HEK293 (cell line): ENCODE data around the gene MED13L.

Experiments
- KLF7 ChIP-seq: fragments of 450-650 bp; formaldehyde crosslinking; IDR thresholded peaks from 2 replicates; pipeline ENCODE4 v1.5.1; 2016; ENCODE audit warnings: missing biosample characterization, missing genetic modification characterization, borderline replicate concordance
- OVOL3 ChIP-seq: fragments of 450-650 bp; formaldehyde crosslinking; IDR thresholded peaks from 2 replicates; pipeline ENCODE4 v1.5.1; 2016; ENCODE audit warnings: missing biosample characterization, missing genetic modification characterization
- PRDM1 ChIP-seq: fragments of 450-650 bp; formaldehyde crosslinking; IDR thresholded peaks from 2 replicates; pipeline ENCODE4; 2016; ENCODE audit warnings: missing biosample characterization, missing genetic modification characterization
- ZFHX2 ChIP-seq: fragments of 450-650 bp; formaldehyde crosslinking; conservative IDR thresholded peaks from 2 replicates; pipeline ENCODE4 v1.5.1; 2016; ENCODE audit warnings: missing biosample characterization, missing genetic modification characterization
- ZFP3 ChIP-seq: fragments of 450-650 bp; formaldehyde crosslinking; IDR thresholded peaks from 2 replicates; pipeline ENCODE4 v1.5.1; 2016; ENCODE audit warnings: low read depth, missing biosample characterization, missing genetic modification characterization
- ZFP41 ChIP-seq: fragments of 450-650 bp; formaldehyde crosslinking; IDR thresholded peaks from 2 replicates; pipeline ENCODE4 v1.5.1; 2016; ENCODE audit warnings: missing biosample characterization, missing genetic modification characterization, borderline replicate concordance
- ZNF114 ChIP-seq: fragments of 450-650 bp; formaldehyde crosslinking; IDR thresholded peaks from 2 replicates; pipeline ENCODE4 v1.5.0; 2017; ENCODE audit warnings: missing biosample characterization, missing genetic modification characterization
- ZNF140 ChIP-seq: fragments of 450-650 bp; formaldehyde crosslinking; IDR thresholded peaks from 2 replicates; pipeline ENCODE4 v1.5.1; 2016; ENCODE audit warnings: missing biosample characterization, missing genetic modification characterization
- ZNF2 ChIP-seq: fragments of 450-650 bp; formaldehyde crosslinking; IDR thresholded peaks from 2 replicates; pipeline ENCODE4 v1.5.1; 2016; ENCODE audit warnings: missing biosample characterization, missing genetic modification characterization
- ZNF214 ChIP-seq: fragments of 450-650 bp; formaldehyde crosslinking; IDR thresholded peaks from 2 replicates; pipeline ENCODE4 v1.5.1; 2017; ENCODE audit warnings: missing biosample characterization, mild to moderate bottlenecking, missing genetic modification characterization, borderline replicate concordance
- ZNF354C ChIP-seq: fragments of 450-650 bp; formaldehyde crosslinking; IDR thresholded peaks from 2 replicates; pipeline ENCODE4 v1.5.1; 2016; ENCODE audit warnings: missing biosample characterization, missing genetic modification characterization, low read depth, borderline replicate concordance
- ZNF473 ChIP-seq: fragments of 450-650 bp; formaldehyde crosslinking; IDR thresholded peaks from 2 replicates; pipeline ENCODE4 v1.5.1; 2017; ENCODE audit warnings: missing biosample characterization, missing genetic modification characterization
- ZNF571 ChIP-seq: fragments of 450-650 bp; formaldehyde crosslinking; IDR thresholded peaks from 2 replicates; pipeline ENCODE4 v1.5.0; 2017; ENCODE audit warnings: missing biosample characterization, missing genetic modification characterization
- ZNF654 ChIP-seq: fragments of 450-650 bp; formaldehyde crosslinking; IDR thresholded peaks from 2 replicates; pipeline ENCODE4 v1.5.1; 2016; ENCODE audit warnings: low read depth, missing biosample characterization, missing genetic modification characterization
- ZNF707 ChIP-seq: fragments of 450-650 bp; formaldehyde crosslinking; IDR thresholded peaks from 2 replicates; pipeline ENCODE4 v1.5.1; 2016; ENCODE audit warnings: missing biosample characterization, missing genetic modification characterization
- TF ChIP-seq, protein P1 (sequence below): fragments of 450-650 bp; formaldehyde crosslinking; IDR thresholded peaks from 2 replicates; pipeline ENCODE4 v1.5.1; 2016; ENCODE audit warnings: missing biosample characterization, missing genetic modification characterization
- TF ChIP-seq, protein P2 (sequence below): fragments of 450-650 bp; formaldehyde crosslinking; IDR thresholded peaks from 2 replicates; pipeline ENCODE4 v1.5.1; 2016; ENCODE audit warnings: missing biosample characterization, missing genetic modification characterization, borderline replicate concordance
- TF ChIP-seq, protein P3 (sequence below): fragments of 450-650 bp; IDR thresholded peaks from 2 replicates; pipeline ENCODE4 v1.5.1; 2018; ENCODE audit warnings: missing biosample characterization, missing genetic modification characterization
- TF ChIP-seq, protein P4 (sequence below): fragments of 450-650 bp; formaldehyde crosslinking; conservative IDR thresholded peaks from 2 replicates; pipeline ENCODE4 v1.5.1; 2016; ENCODE audit warnings: low read depth, missing biosample characterization, missing genetic modification characterization
- TF ChIP-seq, protein P5 (sequence below): fragments of 450-650 bp; formaldehyde crosslinking; IDR thresholded peaks from 2 replicates; pipeline ENCODE4 v1.5.1; 2016; ENCODE audit warnings: missing biosample characterization, missing genetic modification characterization
- TF ChIP-seq, protein P6 (sequence below): IDR thresholded peaks from 2 replicates; pipeline ENCODE4 v1.6.1; 2011; ENCODE audit warnings: mild to moderate bottlenecking, low read depth, low read length, borderline replicate concordance
- TF ChIP-seq, protein P7 (sequence below): fragments of 450-650 bp; formaldehyde crosslinking; IDR thresholded peaks from 2 replicates; pipeline ENCODE4 v1.5.1; 2016; ENCODE audit warnings: missing biosample characterization, missing genetic modification characterization

Gene MED13L

DNA sequence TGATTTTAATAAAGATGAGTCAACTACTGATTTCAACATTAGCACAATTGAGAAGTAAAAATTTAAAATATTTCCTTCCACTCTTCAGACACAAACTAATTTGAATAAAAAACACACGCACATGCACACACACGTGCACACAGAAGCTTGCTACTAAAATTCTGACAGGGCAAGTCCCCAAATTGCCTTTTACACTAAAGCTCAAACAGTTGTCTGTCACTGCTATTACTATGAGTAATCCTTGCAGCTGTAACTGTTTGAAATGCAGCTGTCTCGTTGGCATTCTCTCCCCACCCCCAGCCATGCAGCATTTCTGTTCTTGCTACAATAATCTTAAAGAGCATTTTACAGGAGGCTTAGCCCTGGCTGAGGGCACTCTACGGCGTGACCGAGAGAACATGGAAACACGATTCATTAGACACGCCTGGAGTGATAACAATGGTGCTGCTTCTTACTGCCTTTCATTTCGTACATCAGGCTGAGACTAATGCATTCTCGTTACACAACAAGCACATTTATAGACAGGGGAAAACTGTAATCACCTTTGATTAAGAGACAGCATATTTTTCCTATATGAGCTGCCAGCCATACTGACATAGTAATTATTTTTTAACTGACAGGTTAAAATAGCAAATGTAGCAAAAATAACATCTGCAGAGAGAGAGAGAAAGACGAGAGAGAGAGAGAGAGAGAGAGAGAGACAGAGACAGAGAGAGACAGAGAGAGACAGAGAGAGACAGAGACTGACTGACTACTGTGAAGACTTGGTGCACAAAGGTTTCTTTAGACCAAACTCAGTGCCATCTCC, 153.8 kb downstream of the MED13L start (continued):
- TF ChIP-seq, protein P1, sequence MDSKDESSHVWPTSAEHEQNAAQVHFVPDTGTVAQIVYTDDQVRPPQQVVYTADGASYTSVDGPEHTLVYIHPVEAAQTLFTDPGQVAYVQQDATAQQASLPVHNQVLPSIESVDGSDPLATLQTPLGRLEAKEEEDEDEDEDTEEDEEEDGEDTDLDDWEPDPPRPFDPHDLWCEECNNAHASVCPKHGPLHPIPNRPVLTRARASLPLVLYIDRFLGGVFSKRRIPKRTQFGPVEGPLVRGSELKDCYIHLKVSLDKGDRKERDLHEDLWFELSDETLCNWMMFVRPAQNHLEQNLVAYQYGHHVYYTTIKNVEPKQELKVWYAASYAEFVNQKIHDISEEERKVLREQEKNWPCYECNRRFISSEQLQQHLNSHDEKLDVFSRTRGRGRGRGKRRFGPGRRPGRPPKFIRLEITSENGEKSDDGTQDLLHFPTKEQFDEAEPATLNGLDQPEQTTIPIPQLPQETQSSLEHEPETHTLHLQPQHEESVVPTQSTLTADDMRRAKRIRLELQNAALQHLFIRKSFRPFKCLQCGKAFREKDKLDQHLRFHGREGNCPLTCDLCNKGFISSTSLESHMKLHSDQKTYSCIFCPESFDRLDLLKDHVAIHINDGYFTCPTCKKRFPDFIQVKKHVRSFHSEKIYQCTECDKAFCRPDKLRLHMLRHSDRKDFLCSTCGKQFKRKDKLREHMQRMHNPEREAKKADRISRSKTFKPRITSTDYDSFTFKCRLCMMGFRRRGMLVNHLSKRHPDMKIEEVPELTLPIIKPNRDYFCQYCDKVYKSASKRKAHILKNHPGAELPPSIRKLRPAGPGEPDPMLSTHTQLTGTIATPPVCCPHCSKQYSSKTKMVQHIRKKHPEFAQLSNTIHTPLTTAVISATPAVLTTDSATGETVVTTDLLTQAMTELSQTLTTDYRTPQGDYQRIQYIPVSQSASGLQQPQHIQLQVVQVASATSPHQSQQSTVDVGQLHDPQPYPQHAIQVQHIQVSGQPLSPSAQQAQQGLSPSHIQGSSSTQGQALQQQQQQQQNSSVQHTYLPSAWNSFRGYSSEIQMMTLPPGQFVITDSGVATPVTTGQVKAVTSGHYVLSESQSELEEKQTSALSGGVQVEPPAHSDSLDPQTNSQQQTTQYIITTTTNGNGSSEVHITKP (tag by site-specific recombination), result peak; percentile 55
- TF ChIP-seq, protein P2, sequence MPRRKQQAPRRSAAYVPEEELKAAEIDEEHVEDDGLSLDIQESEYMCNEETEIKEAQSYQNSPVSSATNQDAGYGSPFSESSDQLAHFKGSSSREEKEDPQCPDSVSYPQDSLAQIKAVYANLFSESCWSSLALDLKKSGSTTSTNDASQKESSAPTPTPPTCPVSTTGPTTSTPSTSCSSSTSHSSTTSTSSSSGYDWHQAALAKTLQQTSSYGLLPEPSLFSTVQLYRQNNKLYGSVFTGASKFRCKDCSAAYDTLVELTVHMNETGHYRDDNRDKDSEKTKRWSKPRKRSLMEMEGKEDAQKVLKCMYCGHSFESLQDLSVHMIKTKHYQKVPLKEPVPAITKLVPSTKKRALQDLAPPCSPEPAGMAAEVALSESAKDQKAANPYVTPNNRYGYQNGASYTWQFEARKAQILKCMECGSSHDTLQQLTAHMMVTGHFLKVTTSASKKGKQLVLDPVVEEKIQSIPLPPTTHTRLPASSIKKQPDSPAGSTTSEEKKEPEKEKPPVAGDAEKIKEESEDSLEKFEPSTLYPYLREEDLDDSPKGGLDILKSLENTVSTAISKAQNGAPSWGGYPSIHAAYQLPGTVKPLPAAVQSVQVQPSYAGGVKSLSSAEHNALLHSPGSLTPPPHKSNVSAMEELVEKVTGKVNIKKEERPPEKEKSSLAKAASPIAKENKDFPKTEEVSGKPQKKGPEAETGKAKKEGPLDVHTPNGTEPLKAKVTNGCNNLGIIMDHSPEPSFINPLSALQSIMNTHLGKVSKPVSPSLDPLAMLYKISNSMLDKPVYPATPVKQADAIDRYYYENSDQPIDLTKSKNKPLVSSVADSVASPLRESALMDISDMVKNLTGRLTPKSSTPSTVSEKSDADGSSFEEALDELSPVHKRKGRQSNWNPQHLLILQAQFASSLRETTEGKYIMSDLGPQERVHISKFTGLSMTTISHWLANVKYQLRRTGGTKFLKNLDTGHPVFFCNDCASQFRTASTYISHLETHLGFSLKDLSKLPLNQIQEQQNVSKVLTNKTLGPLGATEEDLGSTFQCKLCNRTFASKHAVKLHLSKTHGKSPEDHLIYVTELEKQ (tag by site-specific recombination), result peak; percentile 73; the same call in 1 of the 2 replicates
- TF ChIP-seq, protein P3, sequence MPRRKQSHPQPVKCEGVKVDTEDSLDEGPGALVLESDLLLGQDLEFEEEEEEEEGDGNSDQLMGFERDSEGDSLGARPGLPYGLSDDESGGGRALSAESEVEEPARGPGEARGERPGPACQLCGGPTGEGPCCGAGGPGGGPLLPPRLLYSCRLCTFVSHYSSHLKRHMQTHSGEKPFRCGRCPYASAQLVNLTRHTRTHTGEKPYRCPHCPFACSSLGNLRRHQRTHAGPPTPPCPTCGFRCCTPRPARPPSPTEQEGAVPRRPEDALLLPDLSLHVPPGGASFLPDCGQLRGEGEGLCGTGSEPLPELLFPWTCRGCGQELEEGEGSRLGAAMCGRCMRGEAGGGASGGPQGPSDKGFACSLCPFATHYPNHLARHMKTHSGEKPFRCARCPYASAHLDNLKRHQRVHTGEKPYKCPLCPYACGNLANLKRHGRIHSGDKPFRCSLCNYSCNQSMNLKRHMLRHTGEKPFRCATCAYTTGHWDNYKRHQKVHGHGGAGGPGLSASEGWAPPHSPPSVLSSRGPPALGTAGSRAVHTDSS (tag by site-specific recombination), result no peak
- TF ChIP-seq ZNF654 (tag by site-specific recombination) (no peak), ZFP3 (no peak), ZNF214 (tag by site-specific recombination) (no peak), ZNF473 (tag by site-specific recombination) (no peak), ZNF140 (tag by site-specific recombination) (no peak), ZFP41 (tag by site-specific recombination) (no peak), ZNF707 (tag by site-specific recombination) (no peak), OVOL3 (tag by site-specific recombination) (peak; percentile 33; the same call in 1 of the 2 replicates), PRDM1 (peak; percentile 90; the same call in 1 of the 2 replicates), KLF7 (no peak), ZNF571 (tag by site-specific recombination) (no peak), ZFHX2 (tag by site-specific recombination) (no peak), ZNF354C (no peak), ZNF2 (tag by site-specific recombination) (peak; percentile 70; the same call in 1 of the 2 replicates), ZNF114 (tag by site-specific recombination) (no peak)
- TF ChIP-seq, protein P4, sequence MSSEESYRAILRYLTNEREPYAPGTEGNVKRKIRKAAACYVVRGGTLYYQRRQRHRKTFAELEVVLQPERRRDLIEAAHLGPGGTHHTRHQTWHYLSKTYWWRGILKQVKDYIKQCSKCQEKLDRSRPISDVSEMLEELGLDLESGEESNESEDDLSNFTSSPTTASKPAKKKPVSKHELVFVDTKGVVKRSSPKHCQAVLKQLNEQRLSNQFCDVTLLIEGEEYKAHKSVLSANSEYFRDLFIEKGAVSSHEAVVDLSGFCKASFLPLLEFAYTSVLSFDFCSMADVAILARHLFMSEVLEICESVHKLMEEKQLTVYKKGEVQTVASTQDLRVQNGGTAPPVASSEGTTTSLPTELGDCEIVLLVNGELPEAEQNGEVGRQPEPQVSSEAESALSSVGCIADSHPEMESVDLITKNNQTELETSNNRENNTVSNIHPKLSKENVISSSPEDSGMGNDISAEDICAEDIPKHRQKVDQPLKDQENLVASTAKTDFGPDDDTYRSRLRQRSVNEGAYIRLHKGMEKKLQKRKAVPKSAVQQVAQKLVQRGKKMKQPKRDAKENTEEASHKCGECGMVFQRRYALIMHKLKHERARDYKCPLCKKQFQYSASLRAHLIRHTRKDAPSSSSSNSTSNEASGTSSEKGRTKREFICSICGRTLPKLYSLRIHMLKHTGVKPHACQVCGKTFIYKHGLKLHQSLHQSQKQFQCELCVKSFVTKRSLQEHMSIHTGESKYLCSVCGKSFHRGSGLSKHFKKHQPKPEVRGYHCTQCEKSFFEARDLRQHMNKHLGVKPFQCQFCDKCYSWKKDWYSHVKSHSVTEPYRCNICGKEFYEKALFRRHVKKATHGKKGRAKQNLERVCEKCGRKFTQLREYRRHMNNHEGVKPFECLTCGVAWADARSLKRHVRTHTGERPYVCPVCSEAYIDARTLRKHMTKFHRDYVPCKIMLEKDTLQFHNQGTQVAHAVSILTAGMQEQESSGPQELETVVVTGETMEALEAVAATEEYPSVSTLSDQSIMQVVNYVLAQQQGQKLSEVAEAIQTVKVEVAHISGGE, result no peak
- TF ChIP-seq, protein P5, sequence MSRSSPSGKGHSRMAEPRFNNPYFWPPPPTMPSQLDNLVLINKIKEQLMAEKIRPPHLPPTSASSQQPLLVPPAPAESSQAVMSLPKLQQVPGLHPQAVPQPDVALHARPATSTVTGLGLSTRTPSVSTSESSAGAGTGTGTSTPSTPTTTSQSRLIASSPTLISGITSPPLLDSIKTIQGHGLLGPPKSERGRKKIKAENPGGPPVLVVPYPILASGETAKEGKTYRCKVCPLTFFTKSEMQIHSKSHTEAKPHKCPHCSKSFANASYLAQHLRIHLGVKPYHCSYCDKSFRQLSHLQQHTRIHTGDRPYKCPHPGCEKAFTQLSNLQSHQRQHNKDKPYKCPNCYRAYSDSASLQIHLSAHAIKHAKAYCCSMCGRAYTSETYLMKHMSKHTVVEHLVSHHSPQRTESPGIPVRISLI, result no peak
- TF ChIP-seq, protein P6, sequence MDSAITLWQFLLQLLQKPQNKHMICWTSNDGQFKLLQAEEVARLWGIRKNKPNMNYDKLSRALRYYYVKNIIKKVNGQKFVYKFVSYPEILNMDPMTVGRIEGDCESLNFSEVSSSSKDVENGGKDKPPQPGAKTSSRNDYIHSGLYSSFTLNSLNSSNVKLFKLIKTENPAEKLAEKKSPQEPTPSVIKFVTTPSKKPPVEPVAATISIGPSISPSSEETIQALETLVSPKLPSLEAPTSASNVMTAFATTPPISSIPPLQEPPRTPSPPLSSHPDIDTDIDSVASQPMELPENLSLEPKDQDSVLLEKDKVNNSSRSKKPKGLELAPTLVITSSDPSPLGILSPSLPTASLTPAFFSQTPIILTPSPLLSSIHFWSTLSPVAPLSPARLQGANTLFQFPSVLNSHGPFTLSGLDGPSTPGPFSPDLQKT, result no peak
- TF ChIP-seq, protein P7, sequence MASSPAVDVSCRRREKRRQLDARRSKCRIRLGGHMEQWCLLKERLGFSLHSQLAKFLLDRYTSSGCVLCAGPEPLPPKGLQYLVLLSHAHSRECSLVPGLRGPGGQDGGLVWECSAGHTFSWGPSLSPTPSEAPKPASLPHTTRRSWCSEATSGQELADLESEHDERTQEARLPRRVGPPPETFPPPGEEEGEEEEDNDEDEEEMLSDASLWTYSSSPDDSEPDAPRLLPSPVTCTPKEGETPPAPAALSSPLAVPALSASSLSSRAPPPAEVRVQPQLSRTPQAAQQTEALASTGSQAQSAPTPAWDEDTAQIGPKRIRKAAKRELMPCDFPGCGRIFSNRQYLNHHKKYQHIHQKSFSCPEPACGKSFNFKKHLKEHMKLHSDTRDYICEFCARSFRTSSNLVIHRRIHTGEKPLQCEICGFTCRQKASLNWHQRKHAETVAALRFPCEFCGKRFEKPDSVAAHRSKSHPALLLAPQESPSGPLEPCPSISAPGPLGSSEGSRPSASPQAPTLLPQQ (tag by site-specific recombination), result peak; percentile 31; the same call in 1 of the 2 replicates
